ENCODE results near the gene SMARCD2.
A peak's percentile ranks its signal among the peaks of the same experiment; 100 is the strongest.

The SMARCD2 gene

GRCh38 chr17:63830904-63831491, 11.5 kb downstream of the SMARCD2 start:
- no peak for DNase-seq

DNA sequence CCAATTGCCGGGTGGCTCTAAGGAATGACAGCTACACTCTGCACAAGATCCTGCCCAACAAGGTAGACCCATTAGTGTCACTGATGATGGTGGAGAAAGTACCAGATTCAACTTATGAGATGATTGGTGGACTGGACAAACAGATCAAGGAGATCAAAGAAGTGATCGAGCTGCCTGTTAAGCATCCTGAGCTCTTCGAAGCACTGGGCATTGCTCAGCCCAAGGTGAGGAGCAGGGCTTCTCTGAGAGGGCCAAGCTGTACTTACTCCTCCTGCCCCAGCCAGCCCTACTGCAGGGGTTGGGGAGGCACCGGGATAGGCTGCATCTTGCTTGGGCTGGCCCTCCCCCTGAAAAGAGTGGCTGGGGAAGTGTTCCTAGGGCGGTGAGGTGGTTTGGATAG, 12.2 kb downstream of the SMARCD2 start:
- no peak for DNase-seq

DNA sequence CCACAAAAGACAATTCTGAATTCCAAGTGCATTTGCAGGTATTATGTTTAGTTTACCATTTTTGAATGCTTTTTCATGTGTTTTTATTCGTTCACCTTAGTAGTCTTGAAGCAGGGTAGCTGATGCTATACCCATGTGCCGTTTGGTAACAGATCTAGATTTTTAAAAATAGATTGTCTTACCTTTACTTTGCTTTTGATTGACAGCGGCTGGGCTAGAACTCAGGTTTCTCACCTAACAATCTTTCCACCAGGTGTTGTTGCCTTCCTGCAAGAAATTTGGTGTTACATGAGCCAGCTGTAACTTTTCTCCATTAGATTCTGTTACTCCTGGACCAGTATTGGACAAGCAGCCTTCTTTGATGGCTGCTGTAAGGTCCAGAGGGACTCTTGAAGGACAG, 13.5 kb downstream of the SMARCD2 start:
- no peak for DNase-seq

DNA sequence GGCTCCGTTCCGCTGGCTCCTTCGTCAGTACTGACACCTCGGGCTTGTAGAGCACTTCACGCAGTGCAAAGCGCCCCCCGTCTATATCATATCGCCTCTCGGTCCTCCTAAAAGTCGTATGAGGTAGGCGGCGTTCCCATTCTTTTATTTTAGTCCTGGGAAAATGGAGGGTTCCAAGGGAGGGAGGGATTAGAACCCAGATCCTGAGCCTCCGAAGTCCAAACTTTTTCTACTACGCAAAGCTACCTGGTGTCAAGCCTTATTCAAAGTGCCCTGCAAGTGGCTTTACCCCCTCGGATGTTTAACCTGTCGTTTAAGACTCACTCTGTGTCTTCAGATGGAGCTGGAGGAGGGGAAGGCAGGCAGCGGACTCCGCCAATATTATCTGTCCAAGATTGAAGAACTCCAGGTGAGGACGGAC, 14.7 kb downstream of the SMARCD2 start:
- no peak for DNase-seq

GRCh38 chr17:63827002-63827800, 15.3 kb downstream of the SMARCD2 start, which contains the start of the genes FTSJ3 and PSMC5:
Gene FTSJ3, minus strand, starts transcription at chr17:63827663. Its CDS starts 761 bp downstream, at chr17:63826902.
Gene PSMC5, plus strand, starts transcription at chr17:63827431. Its CDS starts 60 bp downstream, at chr17:63827491.
- peak; percentile 95 for DNase-seq

GRCh38 chr17:63826468-63827001, 15.9 kb downstream of the SMARCD2 start:
- DNase-seq = no peak

GRCh38 chr17:63824362-63824761, 18.1 kb downstream of the SMARCD2 start:
- DNase-seq = no peak

DNA sequence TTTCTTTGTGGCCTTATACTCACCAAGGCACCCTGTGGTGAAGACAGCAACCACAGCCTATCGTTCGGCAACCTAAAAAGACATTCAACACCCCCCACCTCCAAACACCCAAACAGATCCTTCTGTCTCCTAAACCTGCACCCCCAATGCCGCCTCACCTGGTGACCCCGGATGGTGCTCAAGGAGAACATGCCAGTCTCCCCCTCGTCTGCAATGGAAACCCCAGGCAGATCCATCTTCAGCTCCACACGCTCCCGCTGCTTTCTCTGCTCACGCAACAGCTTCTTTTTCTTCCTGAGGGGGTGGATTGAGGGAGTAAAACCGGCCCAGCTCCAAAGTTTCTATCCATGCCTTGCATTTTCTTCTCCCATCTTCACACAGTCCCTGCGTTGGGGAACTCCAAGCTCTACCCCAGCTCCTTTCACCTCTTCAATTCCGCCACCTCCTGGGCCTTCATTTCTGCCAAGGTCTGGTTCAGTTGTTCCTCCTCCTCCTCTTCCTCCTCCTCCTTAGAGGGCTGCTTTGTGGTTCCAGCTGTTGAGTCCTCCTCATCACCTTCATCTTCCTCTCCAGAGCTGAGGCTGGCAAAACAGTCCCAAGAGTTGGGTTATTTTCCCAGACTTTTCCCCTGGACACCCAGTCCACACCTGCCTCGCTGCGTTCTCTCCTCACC, 18.7 kb downstream of the SMARCD2 start:
- no peak for DNase-seq

DNA sequence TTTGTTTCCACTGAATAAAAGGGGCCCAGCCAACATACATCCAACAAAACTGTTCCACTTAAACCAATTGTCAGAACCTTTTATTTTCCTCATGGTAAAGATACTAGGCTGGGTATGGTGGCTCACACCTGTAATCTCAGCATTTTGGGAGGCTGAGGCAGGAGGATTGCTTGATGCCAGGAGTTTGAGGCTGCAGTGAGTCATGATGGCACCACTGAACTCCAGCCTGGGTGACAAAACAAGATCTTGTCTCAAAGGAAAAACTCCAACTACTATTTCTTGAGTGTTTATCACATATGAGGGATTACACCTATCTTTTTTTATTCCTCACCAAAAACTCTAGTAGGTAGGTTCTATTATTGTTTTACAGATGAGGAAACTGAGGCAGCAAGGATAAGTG, 19.9 kb downstream of the SMARCD2 start:
- no peak for DNase-seq

GRCh38 chr17:63821804-63822203, 20.7 kb downstream of the SMARCD2 start:
- DNase-seq = no peak

- no peak for DNase-seq
Observed at GRCh38 chr17:63820963-63821561, 21.4 kb downstream of the SMARCD2 start.

- DNase-seq = peak; percentile 22
Observed at GRCh38 chr17:63819585-63820537, 22.6 kb downstream of the SMARCD2 start.

DNA sequence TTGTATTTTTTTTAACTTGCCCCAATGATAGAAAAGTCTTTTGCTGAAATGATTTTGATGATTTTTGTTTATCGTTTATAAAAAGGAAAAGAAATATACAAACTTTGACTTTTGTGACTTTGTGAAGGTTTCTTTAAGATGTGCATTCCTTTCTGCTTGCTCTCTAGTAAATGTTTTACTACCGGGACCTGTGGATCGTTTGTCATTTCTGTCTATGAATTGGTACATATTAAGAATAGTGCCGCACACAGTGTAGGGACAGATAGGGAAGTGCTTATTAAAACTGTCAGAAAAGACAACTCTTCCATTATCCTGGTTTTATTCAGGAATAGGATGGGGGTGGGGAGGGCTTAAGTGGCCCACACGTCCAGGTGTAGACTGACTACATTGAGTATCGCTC, 23.4 kb downstream of the SMARCD2 start:
- DNase-seq = no peak

GRCh38 chr17:63817736-63818385, 24.6 kb downstream of the SMARCD2 start:
- DNase-seq = no peak

DNA sequence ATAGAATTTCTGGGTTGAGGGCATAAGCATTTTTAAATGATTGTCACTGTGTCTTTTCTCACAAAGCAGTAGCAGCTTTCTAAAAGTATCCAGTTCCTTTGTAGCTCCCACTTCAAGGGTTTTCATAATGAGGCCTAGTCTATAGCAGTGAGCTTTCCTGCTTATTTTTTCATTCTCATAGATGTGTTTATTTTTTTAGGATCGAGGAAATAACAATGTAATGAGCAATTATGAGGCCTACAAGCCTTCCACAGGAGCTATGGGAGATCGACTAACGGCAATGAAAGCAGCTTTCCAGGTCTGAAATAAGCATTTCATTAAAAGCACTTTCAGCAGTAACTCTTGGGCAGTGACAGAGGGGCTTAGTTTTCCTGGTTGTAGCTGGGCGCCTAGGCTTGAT, 25.8 kb downstream of the SMARCD2 start:
- no peak for DNase-seq

DNA sequence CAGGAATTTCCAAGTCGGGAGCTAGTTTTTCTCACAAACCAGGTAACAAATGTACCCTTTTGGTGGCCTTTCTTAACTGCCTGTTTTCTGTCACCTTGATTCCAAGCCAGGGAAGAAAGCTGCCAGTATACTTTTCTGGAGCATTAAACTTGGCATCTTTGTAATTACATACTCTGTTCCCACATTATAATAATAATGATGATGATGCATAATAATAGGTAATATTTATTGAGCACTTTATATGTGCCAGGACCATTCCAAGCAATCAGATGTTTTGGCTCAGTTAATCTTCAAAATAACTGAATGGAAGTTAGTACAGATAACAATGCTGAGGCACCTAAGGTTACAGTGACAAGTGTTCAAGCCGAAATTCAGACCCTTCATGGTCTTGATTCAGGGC, 26.4 kb downstream of the SMARCD2 start:
- no peak for DNase-seq

DNA sequence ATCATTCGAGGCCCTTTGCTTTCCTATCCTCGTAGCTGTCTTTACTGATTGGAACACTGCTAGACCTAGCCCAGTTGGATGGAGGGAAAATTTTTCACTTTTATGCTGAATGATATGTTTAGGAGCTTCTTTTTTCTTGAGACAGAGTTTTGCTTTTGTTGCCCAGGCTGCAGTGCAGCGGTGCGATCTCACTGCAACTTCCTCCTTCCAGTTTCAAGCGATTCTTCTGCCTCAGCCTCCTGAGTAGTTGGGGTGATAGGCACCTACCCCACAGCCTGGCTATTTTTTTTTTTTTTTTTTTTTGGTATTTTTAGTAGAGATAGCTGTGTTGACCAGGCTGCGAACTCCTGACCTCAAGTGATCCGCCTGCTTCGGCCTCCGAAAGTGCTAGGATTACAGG, 32.5 kb downstream of the SMARCD2 start:
- no peak for DNase-seq

GRCh38 chr17:63805591-63805990, 36.9 kb downstream of the SMARCD2 start:
- no peak for DNase-seq

DNA sequence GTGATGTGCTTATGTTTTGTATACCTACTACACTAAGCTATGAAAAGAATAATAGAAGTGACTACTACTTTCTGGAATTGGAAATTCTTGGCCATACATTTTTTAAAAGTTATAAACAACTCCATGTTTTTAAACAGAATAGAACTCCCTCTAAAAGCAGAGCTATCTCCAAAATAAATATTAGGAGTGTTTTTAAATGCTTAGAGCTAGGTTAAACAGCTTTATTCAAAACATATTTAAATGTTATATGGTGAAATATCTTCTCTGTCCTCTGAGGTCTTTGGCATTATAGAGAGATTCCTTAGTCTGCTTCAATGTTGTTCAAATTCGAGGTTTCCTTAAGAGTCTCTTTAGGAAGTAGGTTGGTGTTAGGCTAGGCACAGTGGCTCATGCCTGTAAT, 38.2 kb downstream of the SMARCD2 start:
- DNase-seq = no peak

DNA sequence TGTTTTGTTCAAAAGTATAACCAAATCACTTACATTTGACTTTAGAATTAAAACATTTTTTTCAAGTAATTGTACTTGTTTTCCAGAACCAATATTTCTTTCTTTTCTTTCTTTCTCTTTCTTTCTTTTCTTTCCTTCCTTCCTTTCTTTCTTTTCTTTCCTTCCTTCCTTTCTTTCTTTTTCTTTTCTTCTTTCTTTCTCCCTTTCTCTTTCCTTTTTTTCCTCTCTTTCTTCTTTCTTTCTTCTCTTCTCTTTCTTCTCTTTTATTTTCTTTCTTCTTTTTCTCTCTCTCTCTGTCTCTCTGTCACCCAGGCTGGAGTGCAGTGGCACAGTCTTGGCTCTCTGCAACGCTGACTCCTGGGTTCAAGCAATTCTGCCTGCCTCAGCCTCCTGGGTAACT, 41.7 kb downstream of the SMARCD2 start:
- DNase-seq = no peak

DNA sequence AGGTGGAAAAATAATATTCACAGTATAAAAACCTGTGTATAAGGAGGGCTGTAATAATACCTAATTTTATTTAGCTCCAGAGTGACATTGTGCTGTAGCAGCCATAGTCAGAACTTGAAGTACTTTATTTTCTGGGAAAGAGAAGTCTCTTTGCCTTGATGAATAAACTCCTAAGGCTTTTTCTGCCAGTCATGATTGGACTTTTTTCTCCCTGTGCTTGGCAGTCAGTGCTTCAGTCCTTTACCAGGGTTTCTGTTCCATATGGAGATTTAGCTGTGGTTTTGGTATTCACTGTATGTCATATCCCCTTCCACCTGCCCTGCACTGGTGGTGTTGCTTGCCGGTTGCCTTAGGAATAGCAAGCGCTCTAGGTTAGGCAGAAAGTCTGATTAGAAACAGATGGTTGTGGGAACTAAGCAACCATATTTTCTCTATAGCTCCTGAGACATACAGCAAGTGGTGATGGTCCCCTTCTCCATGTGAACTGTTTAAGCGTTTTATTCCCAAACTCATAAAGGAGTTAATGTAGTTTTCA, 43.8 kb downstream of the SMARCD2 start:
- DNase-seq = no peak

Data from CD4-positive, alpha-beta T cell treated with Interleukin-12 subunit alpha and Interleukin-12 subunit beta, for 1 hour (primary cell).